ENCODE data around the gene BCL6. TPM values are rescaled to one million over a fixed set of nuclear protein-coding genes. Genes with fewer than 3 reads are reported as not detected.

Gene BCL6
- total RNA-seq, 2 experiments from 2014 or later: 65.6 to 256 TPM

DNA sequence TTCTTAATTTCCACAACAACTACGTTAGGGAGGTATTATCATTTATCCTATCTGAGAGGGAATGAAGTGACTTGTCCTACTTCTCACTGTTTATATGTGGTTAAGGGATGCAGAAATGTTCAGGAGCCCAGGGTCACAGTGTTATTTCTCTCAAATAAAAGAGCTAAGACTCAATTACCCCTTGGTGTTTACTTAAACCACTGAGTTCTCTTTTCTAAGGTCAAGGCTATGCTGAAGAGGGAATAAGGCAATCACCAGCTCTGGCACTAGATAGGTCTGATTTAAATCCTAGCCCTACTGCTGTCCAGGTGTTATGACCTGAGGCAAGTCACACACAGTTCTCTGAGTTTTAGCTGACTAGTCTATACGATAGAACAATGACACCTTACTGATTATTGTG is 35.7 kb upstream of the BCL6 start:
- H3K4me3 ChIP-seq (ENCODE audit: low read depth, low read length, poor library complexity, severe bottlenecking): no peak overlapping the region
- no TSS peak for BruUV-seq (replicated peaks)
- no peak for TF ChIP-seq EZH2phosphoT487 (IDR thresholded peaks at IDR 0.05; ENCODE audit: borderline replicate concordance, low read depth, low read length)
- TF ChIP-seq, protein P1, sequence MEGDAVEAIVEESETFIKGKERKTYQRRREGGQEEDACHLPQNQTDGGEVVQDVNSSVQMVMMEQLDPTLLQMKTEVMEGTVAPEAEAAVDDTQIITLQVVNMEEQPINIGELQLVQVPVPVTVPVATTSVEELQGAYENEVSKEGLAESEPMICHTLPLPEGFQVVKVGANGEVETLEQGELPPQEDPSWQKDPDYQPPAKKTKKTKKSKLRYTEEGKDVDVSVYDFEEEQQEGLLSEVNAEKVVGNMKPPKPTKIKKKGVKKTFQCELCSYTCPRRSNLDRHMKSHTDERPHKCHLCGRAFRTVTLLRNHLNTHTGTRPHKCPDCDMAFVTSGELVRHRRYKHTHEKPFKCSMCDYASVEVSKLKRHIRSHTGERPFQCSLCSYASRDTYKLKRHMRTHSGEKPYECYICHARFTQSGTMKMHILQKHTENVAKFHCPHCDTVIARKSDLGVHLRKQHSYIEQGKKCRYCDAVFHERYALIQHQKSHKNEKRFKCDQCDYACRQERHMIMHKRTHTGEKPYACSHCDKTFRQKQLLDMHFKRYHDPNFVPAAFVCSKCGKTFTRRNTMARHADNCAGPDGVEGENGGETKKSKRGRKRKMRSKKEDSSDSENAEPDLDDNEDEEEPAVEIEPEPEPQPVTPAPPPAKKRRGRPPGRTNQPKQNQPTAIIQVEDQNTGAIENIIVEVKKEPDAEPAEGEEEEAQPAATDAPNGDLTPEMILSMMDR (conservative IDR thresholded peaks at IDR 0.05; ENCODE audit: low read length): no peak
- POLR2A ChIA-PET: interaction anchor here (1.0 to 1.6 kb wide), 3 partner anchors 15 to 156 kb away, joined by 3 to 5 read pairs (median 3); no protein-coding TSS in a partner anchor
- H3K4me2 ChIP-seq (ENCODE audit: low read length): no peak overlapping the region
- H3K9me2 ChIP-seq (ENCODE audit: insufficient read depth, low read length): no peaks in the 10 kb centered on the region
- peaks cover 12% of the 10 kb centered on the region for H3K4me1 ChIP-seq (ENCODE audit: insufficient read depth, low read length, poor library complexity, severe bottlenecking)
- DNase-seq (ENCODE audit: low spot score): no peak
- no peaks in the 10 kb centered on the region for H3K9me3 ChIP-seq (ENCODE audit: low read length)
- H2AFZ ChIP-seq (ENCODE audit: low read length): no peak overlapping the region
- no peaks in the 10 kb centered on the region for H3K79me2 ChIP-seq (ENCODE audit: insufficient read depth, low read depth, low read length)
- no peaks in the 10 kb centered on the region for H3K36me3 ChIP-seq (ENCODE audit: insufficient read depth, low read length)
- intact Hi-C loops (cut with micrococcal nuclease; ENCODE audit: unreplicated experiment): no loop called here
- H4K20me1 ChIP-seq (ENCODE audit: insufficient read depth, low read length): no peaks in the 10 kb centered on the region
- CTCF ChIA-PET (ENCODE audit: unreplicated experiment): no interaction called here
- H3K27ac ChIP-seq (ENCODE audit: low read depth, low read length, poor library complexity, severe bottlenecking): no peak overlapping the region

DNA sequence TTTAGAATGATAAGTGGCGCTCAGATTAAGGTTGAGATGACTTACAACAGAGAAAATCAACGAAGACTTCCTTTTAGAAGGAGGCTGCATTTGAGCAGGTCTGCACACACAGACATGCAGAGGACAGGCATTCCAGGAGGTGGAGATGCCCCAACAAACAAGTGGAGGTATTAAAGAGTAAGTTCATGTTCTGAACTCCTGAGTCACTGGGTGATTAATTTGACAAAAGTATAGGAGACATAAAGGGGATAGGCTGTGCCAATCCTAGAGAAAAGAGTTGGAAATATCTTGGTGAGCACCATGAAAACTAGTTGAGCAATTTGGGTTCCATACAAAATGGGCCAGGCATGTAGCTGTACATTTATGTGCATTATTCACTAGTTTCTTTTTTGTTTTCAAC is 33.5 kb upstream of the BCL6 start:
- no peak for TF ChIP-seq EZH2phosphoT487 (IDR thresholded peaks at IDR 0.05; ENCODE audit: borderline replicate concordance, low read depth, low read length)
- TF ChIP-seq, protein P1 (conservative IDR thresholded peaks at IDR 0.05; ENCODE audit: low read length): no peak
- CTCF ChIA-PET (ENCODE audit: unreplicated experiment): no interaction called here
- no TSS peak for BruUV-seq (replicated peaks)
- no peak for DNase-seq (ENCODE audit: low spot score)
- H3K4me2 ChIP-seq (ENCODE audit: low read length): no peak overlapping the region
- no peaks in the 10 kb centered on the region for H3K9me3 ChIP-seq (ENCODE audit: low read length)
- H3K4me1 ChIP-seq (ENCODE audit: insufficient read depth, low read length, poor library complexity, severe bottlenecking): peaks cover 24% of the 10 kb centered on the region
- H3K79me2 ChIP-seq (ENCODE audit: insufficient read depth, low read depth, low read length): no peaks in the 10 kb centered on the region
- H3K9me2 ChIP-seq (ENCODE audit: insufficient read depth, low read length): no peaks in the 10 kb centered on the region
- intact Hi-C loops (cut with micrococcal nuclease; ENCODE audit: unreplicated experiment): no loop called here
- POLR2A ChIA-PET: no interaction called here
- H2AFZ ChIP-seq (ENCODE audit: low read length): no peak overlapping the region
- H3K36me3 ChIP-seq (ENCODE audit: insufficient read depth, low read length): no peaks in the 10 kb centered on the region
- H4K20me1 ChIP-seq (ENCODE audit: insufficient read depth, low read length): no peaks in the 10 kb centered on the region
- H3K4me3 ChIP-seq (ENCODE audit: low read depth, low read length, poor library complexity, severe bottlenecking): no peak overlapping the region
- no peak overlapping the region for H3K27ac ChIP-seq (ENCODE audit: low read depth, low read length, poor library complexity, severe bottlenecking)

DNA sequence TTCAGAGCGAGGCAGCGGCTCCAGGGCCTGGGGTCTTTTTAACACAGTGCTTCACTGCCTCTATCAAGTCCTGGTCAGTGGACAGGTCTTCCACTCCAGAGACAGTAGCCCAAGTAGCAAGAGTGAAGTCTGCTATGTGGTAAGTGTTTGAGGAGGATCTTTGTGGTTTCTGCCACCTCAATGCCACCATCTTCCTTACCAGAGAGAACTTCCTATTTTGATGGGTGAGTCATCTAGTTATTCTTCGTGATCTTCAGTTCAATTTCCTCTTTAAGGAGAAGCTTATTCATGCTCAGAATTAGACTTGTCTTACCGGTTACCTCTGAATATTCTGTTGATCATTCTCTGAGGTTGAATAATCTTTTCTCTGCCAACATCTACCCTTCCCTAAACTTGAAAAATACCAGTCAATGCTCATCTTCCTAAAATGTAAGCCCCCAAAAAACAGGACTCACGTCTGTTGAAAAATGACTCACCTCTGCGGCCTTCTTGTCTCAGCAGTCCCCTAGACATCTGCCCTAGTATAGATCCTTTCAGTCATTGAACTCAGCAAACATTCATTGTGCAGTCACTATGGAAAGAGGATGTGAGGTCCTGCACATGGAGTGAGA is 32.2 kb upstream of the BCL6 start:
- Histone ChIP-seq H3K4me2 (ENCODE audit: low read length) (peak overlapping the region; percentile 18; the same call in 1 of the 2 replicates), H3K36me3 (ENCODE audit: insufficient read depth, low read length) (no peaks in the 10 kb centered on the region), H3K27ac (ENCODE audit: low read depth, low read length, poor library complexity, severe bottlenecking) (no peak overlapping the region), H3K9me2 (ENCODE audit: insufficient read depth, low read length) (no peaks in the 10 kb centered on the region), H3K4me3 (ENCODE audit: low read depth, low read length, poor library complexity, severe bottlenecking) (no peak overlapping the region), H2AFZ (ENCODE audit: low read length) (peak overlapping the region; percentile 42; the same call in 1 of the 2 replicates), H3K9me3 (ENCODE audit: low read length) (no peaks in the 10 kb centered on the region), H4K20me1 (ENCODE audit: insufficient read depth, low read length) (no peaks in the 10 kb centered on the region), H3K79me2 (ENCODE audit: insufficient read depth, low read depth, low read length) (no peaks in the 10 kb centered on the region), H3K4me1 (ENCODE audit: insufficient read depth, low read length, poor library complexity, severe bottlenecking) (peaks cover 36% of the 10 kb centered on the region)
- BruUV-seq (replicated peaks): no TSS peak
- no peak for DNase-seq (ENCODE audit: low spot score)
- POLR2A ChIA-PET: interaction anchor here (0.5 to 1.2 kb wide), 3 partner anchors 28 to 373 kb away, joined by 3 read pairs; no protein-coding TSS in a partner anchor
- TF ChIP-seq, protein P1 (conservative IDR thresholded peaks at IDR 0.05; ENCODE audit: low read length): no peak
- TF ChIP-seq EZH2phosphoT487 (IDR thresholded peaks at IDR 0.05; ENCODE audit: borderline replicate concordance, low read depth, low read length): no peak
- intact Hi-C loops (cut with micrococcal nuclease; ENCODE audit: unreplicated experiment): no loop called here
- CTCF ChIA-PET (ENCODE audit: unreplicated experiment): no interaction called here

Data from OCI-LY7 (cell line).